Heart left ventricle (tissue), 16 donors: ENCODE results near the gene AKR1C1. TPM values are rescaled to one million over a fixed set of nuclear protein-coding genes. Genes with fewer than 3 reads are reported as not detected.
"Not testable (repeated sequence)": the region's sequence is repeated elsewhere in the genome, so short reads cannot be mapped to it uniquely, and the experiment has no call there.

Source experiments
- ATAC-seq, 4 donors: fragments of 200-7000 bp; cut with Tn5 transposase; one replicate each; pipeline ENCODE4 v1.9.1; 2020 to 2022; ENCODE audit warnings: moderate library complexity in 4 of 4, mild to moderate bottlenecking in 3 of 4, moderate number of reproducible peaks in 1 of 4
- DNase-seq, 5 donors: peaks; one replicate each; pipeline ENCODE4 v3.0.0-alpha.2; 2020
- H3K27ac ChIP-seq, 12 donors: fragments of 200-600 bp; sonication (generic) in 4 of 12; one replicate each; pipeline versions ENCODE4 v1.5.0 to v1.8.0; 2016 to 2022; ENCODE audit warnings: mild to moderate bottlenecking in 2 of 12
- H3K27me3 ChIP-seq, 9 donors: fragments of 200-600 bp; sonication (generic) in 2 of 9; one replicate each; pipeline versions ENCODE4 v1.5.1 to v1.8.0; 2016 to 2022; ENCODE audit warnings: mild to moderate bottlenecking in 3 of 9
- H3K36me3 ChIP-seq, 9 donors: fragments of 200-600 bp; sonication (generic) in 2 of 9; one replicate each; pipeline versions ENCODE4 v1.5.0 to v1.8.0; 2018 to 2022; ENCODE audit warnings: mild to moderate bottlenecking in 2 of 9
- H3K4me1 ChIP-seq, 12 donors: fragments of 200-600 bp; sonication (generic) in 4 of 12; one replicate each; pipeline versions ENCODE4 v1.5.0 to v1.8.0; 2016 to 2022; ENCODE audit warnings: mild to moderate bottlenecking in 3 of 12
- H3K4me3 ChIP-seq, 12 donors: fragments of 200-600 bp; sonication (generic) in 4 of 12; one replicate each; pipeline versions ENCODE4 v1.5.0 to v1.8.0; 2017 to 2022; ENCODE audit warnings: mild to moderate bottlenecking in 9 of 12, moderate library complexity in 4 of 12
- H3K9me3 ChIP-seq, 12 donors: fragments of 200-600 bp; sonication (generic) in 4 of 12; one replicate each; pipeline versions ENCODE4 v1.5.0 to v1.8.0; 2016 to 2022; ENCODE audit warnings: mild to moderate bottlenecking in 1 of 12
- CTCF ChIP-seq, 12 donors: fragments of 200-600 bp; sonication (generic) in 4 of 12; IDR thresholded peaks; one replicate each; pipeline versions ENCODE4 v1.5.0 to v1.8.0; 2018 to 2022; ENCODE audit warnings: antibody characterized with exemption in 12 of 12, mild to moderate bottlenecking in 5 of 12
- POLR2A ChIP-seq, 2 donors: fragments of 450-650 bp; IDR thresholded peaks; one replicate each; pipeline ENCODE4 v1.6.1; 2017; ENCODE audit warnings: antibody characterized with exemption in 2 of 2, mild to moderate bottlenecking in 2 of 2, moderate library complexity in 2 of 2
- WGBS, 4 donors: extraction: QIAGEN DNeasy Blood & Tissue Kit in 2 of 4; methylation state at CpG; one replicate each; pipeline versions ENCODE4 v1.1.5 to v1.1.7; 2013 to 2018; 5-methylcytosine and 5-hydroxymethylcytosine counted together
- intact Hi-C, 10 donors: fragments of 100-400 bp; cut with DNase I; formaldehyde crosslinking; loops; one replicate each; pipeline versions ENCODE4 v1.11.1 to v1.14.2; 2022
- polyA plus RNA-seq, 2 donors: library from polyadenylated mRNA; stranded (reverse); fragments of 200-250 nt; gene quantifications; one replicate each; pipeline ENCODE4 v1.2.3, GENCODE V29; 2013
- total RNA-seq, 9 donors: library from RNA; depleted of rRNA in 2 of 9; stranded (reverse); fragments of >200 nt in 2 of 9; fragmentation: NEBNext Ultra II Directional in 3 of 9; extraction: Animal tissue kit (Norgen Biotek cat#: 25700) in 3 of 9; gene quantifications; one replicate each; pipeline versions ENCODE4 v1.1.0 to v1.2.4, GENCODE V29; 2016 to 2023
- donor health status: ischemic (EF 13 %, LVEDD 7.1; RV severe dilation, severe dysfunction).
- donor health status: healthy with polysubstance abuse.
- donor health status: DM: no; HTN: yes; CAD: no.
- donor health status: DM: no; HTN: no; CAD: no.
- donor health status: ischemic (EF 25% LVEDD 6.9; RV normal size, moderate dysfunction).
- donor health status: ischemic (EF 25% LVEDD 5.7; RV mildly dilated, moderate dysfunction).
- donor health status: healthy.
- donor health status: DM: yes; HTN: yes; CAD: no.
- donor health status: ischemic (EF 35%, LVEDD 5.7; RV mildly dilated, moderate dysfunction).
- donor health status: nonischemic (EF 11% LVEDD 7.7; RV severe dilation, severe dysfunction).
- donor health status: DM: yes; HTN: yes; CAD: no.
- donor health status: PGD.
- donor health status: ischemic (EF 29% LVEDD 5.4; RV normal size, mild dysfunction).
- donor health status: nonischemic (EF 23%, LVEDD 6.1; RV moderate dilation, normal function).

AKR1C1 gene
- total and polyA plus RNA-seq, 11 donors, result 9.3 to 81.1 (median 16.5) TPM

- intact Hi-C loops, result no loop called here
- peaks cover 0 to 32% (median 17%) of the 10 kb centered on the region in 12 donors for H3K4me1 ChIP-seq
- no peak for TF ChIP-seq POLR2A (IDR thresholded peaks at IDR 0.05)
- TF ChIP-seq CTCF (IDR thresholded peaks at IDR 0.05), result no peak
- H3K27me3 ChIP-seq, result no peaks in the 10 kb centered on the region
- H3K9me3 ChIP-seq, result no peaks in the 10 kb centered on the region
- no peak overlapping the region for H3K4me3 ChIP-seq
- no peak overlapping the region for H3K27ac ChIP-seq
- ATAC-seq, result no peak
- H3K36me3 ChIP-seq, result no peaks in the 10 kb centered on the region
- WGBS, 4 donors, result 62 to 82% (median 68%) methylated on average over 4 of the region's 4 CpGs
- DNase-seq, result no peak
These were observed 60.1 kb downstream of the AKR1C1 start for GRCh38 chr10:5023177-5023805.

- H3K36me3 ChIP-seq, H3K27ac ChIP-seq, H3K27me3 ChIP-seq, intact Hi-C loops, H3K4me3 ChIP-seq, H3K4me1 ChIP-seq: not testable (repeated sequence)
- DNase-seq, result peak in 2 of 5 donors; percentile 16 to 52
- H3K9me3 ChIP-seq, result peaks cover 0 to 16% (median 5%) of the 10 kb centered on the region in 12 donors
- peak; percentile 37 to 69 (median 40) for ATAC-seq
These were observed 62.3 kb downstream of the AKR1C1 start for GRCh38 chr10:5025461-5025881.

GRCh38 chr10:5030989-5031388, 67.8 kb downstream of the AKR1C1 start:
- intact Hi-C loops, result no loop called here
- TF ChIP-seq CTCF (IDR thresholded peaks at IDR 0.05) (no peak), POLR2A (IDR thresholded peaks at IDR 0.05) (no peak)
- Histone ChIP-seq H3K27me3 (no peaks in the 10 kb centered on the region), H3K9me3 (peaks cover 0 to 60% (median 27%) of the 10 kb centered on the region in 12 donors), H3K36me3 (no peaks in the 10 kb centered on the region), H3K27ac (no peak overlapping the region), H3K4me1 (peaks cover 0 to under 1% (median 0%) of the 10 kb centered on the region in 12 donors), H3K4me3 (no peak overlapping the region)
- no peak for DNase-seq
- no peak for ATAC-seq
- 86 to 94% (median 91%) methylated on average over 1 of the region's 1 CpG for WGBS, 4 donors

GRCh38 chr10:5031588-5031987, 68.4 kb downstream of the AKR1C1 start:
- H3K4me1 ChIP-seq, H3K36me3 ChIP-seq, H3K27me3 ChIP-seq, ATAC-seq, intact Hi-C loops, H3K4me3 ChIP-seq, DNase-seq, H3K27ac ChIP-seq: not testable (repeated sequence)
- H3K9me3 ChIP-seq, result peaks cover 0 to 61% (median 27%) of the 10 kb centered on the region in 12 donors
- WGBS, 4 donors, result 68 to 83% (median 77%) methylated on average over 4 of the region's 4 CpGs

- H3K4me3 ChIP-seq, H3K4me1 ChIP-seq, H3K27me3 ChIP-seq, ATAC-seq, H3K27ac ChIP-seq, DNase-seq, H3K36me3 ChIP-seq, intact Hi-C loops: not testable (repeated sequence)
- WGBS, 4 donors, result 81 to 94% (median 91%) methylated on average over 9 to 22 of the region's 22 CpGs
- peaks cover 0 to 61% (median 27%) of the 10 kb centered on the region in 12 donors for H3K9me3 ChIP-seq
These were observed 69.2 kb downstream of the AKR1C1 start for GRCh38 chr10:5032444-5032843.

Other genes starting within 250 kb of the AKR1C1 start
- gene AKR1E2, start 137.2 kb upstream of the AKR1C1 start, total RNA-seq, result 1 to 10 TPM; 1.6 to 8.0 (median 4.1) TPM
- 1 to 10 TPM; 1.2 to 1.8 TPM for gene AKR1E2, start 137.2 kb upstream of the AKR1C1 start, polyA plus RNA-seq
- gene AKR1C2, start 40.4 kb downstream of the AKR1C1 start, total RNA-seq, result 10 to 100 TPM in 8 of 9 donors, 1 to 10 TPM in 1; 9.3 to 33.7 (median 14.5) TPM
- gene AKR1C2, start 40.4 kb downstream of the AKR1C1 start, polyA plus RNA-seq, result 10 to 100 TPM; 12.9 to 19.8 TPM
- 10 to 100 TPM; 13.9 to 25.1 (median 21.1) TPM for gene AKR1C3, start 131.0 kb downstream of the AKR1C1 start, total RNA-seq
- gene AKR1C3, start 131.0 kb downstream of the AKR1C1 start, polyA plus RNA-seq, result 10 to 100 TPM; 17.5 to 23.7 TPM
- under 1 TPM in 4 of 9 donors, not detected in 5; 0.19 to 0.72 (median 0.49) TPM for gene AKR1C8, start 221.7 kb downstream of the AKR1C1 start, total RNA-seq
- under 1 TPM in 1 of 2 donors, not detected in 1; 0.46 TPM for gene AKR1C8, start 221.7 kb downstream of the AKR1C1 start, polyA plus RNA-seq
- gene AKR1C4, start 233.4 kb downstream of the AKR1C1 start, total RNA-seq, result not detected
- not detected for gene AKR1C4, start 233.4 kb downstream of the AKR1C1 start, polyA plus RNA-seq